B cell (primary cell): Measurements from ENCODE around the gene PMP22. TPM values are rescaled to one million over a fixed set of nuclear protein-coding genes. Genes with fewer than 3 reads are reported as not detected.

Experiments used
- ATAC-seq: fragments of 200-7000 bp; cut with Tn5 transposase; one replicate; pipeline ENCODE4 v1.10.0; 2021; ENCODE audit warnings: low read depth, mild to moderate bottlenecking, moderate number of reproducible peaks, moderate library complexity
- CTCF ChIA-PET: fragments of 350-600 bp; sonication (Branson Sonifier 250); formaldehyde crosslinking; loops from one replicate; lab custom pipeline; 2021; ENCODE audit warnings: antibody characterized with exemption, inconsistent platforms; lab: Charles Lee
- POLR2A ChIA-PET: fragments of 350-600 bp; sonication (Branson Sonifier 250); formaldehyde crosslinking; loops from one replicate; lab custom pipeline; 2021; ENCODE audit warnings: antibody characterized with exemption; lab: Charles Lee
- DNase-seq: peaks from one replicate; pipeline ENCODE4 v3.0.0; 2013
- H2AFZ ChIP-seq: 2 replicates; pipeline ENCODE4 v1.6.1; 2012; ENCODE audit warnings: mild to moderate bottlenecking, low read depth, low read length; ENCODE audit not compliant: insufficient read depth, poor library complexity, severe bottlenecking
- H3K27ac ChIP-seq, 2 donors: 1 replicate in 1 of 2; 2 replicates in 1 of 2; pipeline ENCODE4 v1.5.1; 2012 to 2013; ENCODE audit warnings: low read length in 2 of 2, mild to moderate bottlenecking in 2 of 2, moderate library complexity in 1 of 2
- H3K27me3 ChIP-seq, 4 experiments: fragments of 200-600 bp in 1 of 4; sonication (generic) in 1 of 4; replicated peaks in 1 of 4; 1 replicate in 2 of 4; 2 replicates in 2 of 4; pipeline versions ENCODE4 v1.6.1 to v1.7.0; 2013 to 2016; ENCODE audit warnings: low read length in 3 of 4, mild to moderate bottlenecking in 2 of 4, mixed read lengths in 1 of 4, moderate library complexity in 1 of 4; ENCODE audit not compliant: insufficient read depth in 4 of 4, control insufficient read depth in 3 of 4; ENCODE audit errors: control extremely low read depth in 1 of 4
- H3K36me3 ChIP-seq, 2 experiments: replicated peaks in 1 of 2; 1 replicate in 1 of 2; 2 replicates in 1 of 2; pipeline versions ENCODE4 v1.6.1 to v1.7.1; 2013; ENCODE audit warnings: low read length in 1 of 2; ENCODE audit not compliant: insufficient read depth in 2 of 2, control insufficient read depth in 1 of 2; ENCODE audit errors: control extremely low read depth in 1 of 2, extremely low read depth in 1 of 2
- H3K4me1 ChIP-seq, 2 donors: fragments of 200-600 bp in 1 of 2; sonication (generic) in 1 of 2; 1 replicate in 1 of 2; 2 replicates in 1 of 2; pipeline versions ENCODE4 v1.5.1 to v1.6.1; 2013 to 2017; ENCODE audit warnings: low read length in 2 of 2; ENCODE audit not compliant: control insufficient read depth in 2 of 2, insufficient read depth in 2 of 2
- H3K4me2 ChIP-seq: replicated peaks from 2 replicates; pipeline ENCODE3; 2012; ENCODE audit warnings: mild to moderate bottlenecking, low read depth, low read length; ENCODE audit not compliant: poor library complexity, severe bottlenecking
- H3K4me3 ChIP-seq, 5 experiments: fragments of 200-600 bp in 1 of 5; sonication (generic) in 1 of 5; 1 replicate in 3 of 5; 2 replicates in 2 of 5; pipeline versions ENCODE4 v1.5.1 to v1.7.0; 2011 to 2016; ENCODE audit warnings: low read length in 4 of 5, mild to moderate bottlenecking in 4 of 5, low read depth in 2 of 5, control low read depth in 1 of 5, moderate library complexity in 1 of 5; ENCODE audit not compliant: insufficient read depth in 1 of 5; ENCODE audit errors: control extremely low read depth in 1 of 5, extremely low read depth in 1 of 5
- H3K79me2 ChIP-seq: fragments of 200-600 bp; sonication (generic); one replicate; pipeline ENCODE4 v1.6.0; 2016; ENCODE audit warnings: low read length; ENCODE audit not compliant: control insufficient read depth, insufficient read depth
- H3K9ac ChIP-seq: fragments of 200-600 bp; sonication (generic); 2 replicates; pipeline ENCODE4 v1.6.1; 2017; ENCODE audit warnings: mild to moderate bottlenecking, low read length, moderate library complexity
- H3K9me3 ChIP-seq, 3 donors: one replicate each; pipeline versions ENCODE4 v1.6.1 to v1.7.1; 2013; ENCODE audit warnings: low read length in 2 of 3; ENCODE audit not compliant: control insufficient read depth in 2 of 3, insufficient read depth in 1 of 3; ENCODE audit errors: control extremely low read depth in 1 of 3
- H4K20me1 ChIP-seq: 2 replicates; pipeline ENCODE4 v1.6.0; 2012; ENCODE audit warnings: mild to moderate bottlenecking, low read length; ENCODE audit not compliant: insufficient read depth, control insufficient read depth, poor library complexity, severe bottlenecking
- H3K27ac Mint-ChIP-seq: one replicate; pipeline ENCODE4 v1.8.0; 2021; ENCODE audit warnings: mixed read lengths
- H3K27me3 Mint-ChIP-seq: one replicate; pipeline ENCODE4 v1.8.0; 2021; ENCODE audit warnings: mixed read lengths
- H3K4me1 Mint-ChIP-seq: one replicate; pipeline ENCODE4 v1.8.0; 2021; ENCODE audit warnings: mixed read lengths
- H3K4me3 Mint-ChIP-seq: one replicate; pipeline ENCODE4 v1.8.0; 2021; ENCODE audit warnings: mixed read lengths
- H3K9me3 Mint-ChIP-seq: one replicate; pipeline ENCODE4 v1.8.0; 2022; ENCODE audit warnings: mixed read lengths; ENCODE audit not compliant: insufficient read depth
- EZH2 ChIP-seq: IDR thresholded peaks from 2 replicates; pipeline ENCODE4 v1.6.1; 2012; ENCODE audit warnings: borderline replicate concordance, low read depth, mild to moderate bottlenecking, moderate library complexity, low read length; ENCODE audit not compliant: insufficient read depth, poor library complexity, severe bottlenecking
- WGBS: methylation state at CpG from one replicate; pipeline ENCODE4 v1.1.5; 2013; ENCODE audit warnings: missing lambda C conversion rate; ENCODE audit not compliant: insufficient coverage; 5-methylcytosine and 5-hydroxymethylcytosine counted together
- intact Hi-C: fragments of 100-400 bp; cut with micrococcal nuclease; formaldehyde crosslinking; loops from one replicate; pipeline ENCODE4 v1.10.0; 2022
- polyA plus RNA-seq: library from polyadenylated mRNA; depleted of rRNA; stranded (reverse); fragments of >200 nt; gene quantifications from 2 replicates; pipeline ENCODE4 v1.2.3, GENCODE V29; 2012
- total RNA-seq, 2 donors: library from RNA; stranded (reverse); fragments of 120-200 nt in 1 of 2; gene quantifications; 1 replicate in 1 of 2; 2 replicates in 1 of 2; pipeline versions ENCODE4 v1.2.3 to v1.2.4, GENCODE V29; 2013 to 2022
- TF ChIP-seq, protein P1 (sequence below): fragments of 200-600 bp; IDR thresholded peaks from one replicate; pipeline ENCODE4 v1.8.0; 2022; ENCODE audit warnings: antibody characterized with exemption, mild to moderate bottlenecking

Gene PMP22
- total and polyA plus RNA-seq, 2 donors (not counting 1 experiment from before 2014, with no cell fraction given) = 0.71 TPM; not detected in 1

DNA sequence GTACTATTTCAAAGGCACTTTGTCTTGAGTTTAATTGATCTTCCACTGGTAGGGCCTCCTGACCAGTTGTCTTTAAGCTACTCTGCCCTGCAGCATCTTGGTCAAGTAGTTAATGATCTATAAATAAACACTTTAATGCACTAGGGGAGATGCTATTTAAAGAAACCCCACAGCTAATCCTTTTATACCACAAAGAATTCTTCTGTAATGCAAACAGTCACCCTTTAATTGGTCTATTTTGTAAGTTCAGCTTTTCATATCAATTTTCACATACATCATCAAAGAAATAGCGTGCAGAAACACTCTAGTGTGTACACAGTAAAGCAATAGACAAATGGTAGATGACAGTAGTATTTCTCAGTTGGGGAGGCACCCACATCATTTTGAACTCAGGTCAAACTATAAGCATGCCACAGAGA lies 70.3 kb downstream of the PMP22 start:
- H3K27ac ChIP-seq = no peak overlapping the region
- ChIA-PET POLR2A (no interaction called here), CTCF (no interaction called here)
- TF ChIP-seq, protein P1, sequence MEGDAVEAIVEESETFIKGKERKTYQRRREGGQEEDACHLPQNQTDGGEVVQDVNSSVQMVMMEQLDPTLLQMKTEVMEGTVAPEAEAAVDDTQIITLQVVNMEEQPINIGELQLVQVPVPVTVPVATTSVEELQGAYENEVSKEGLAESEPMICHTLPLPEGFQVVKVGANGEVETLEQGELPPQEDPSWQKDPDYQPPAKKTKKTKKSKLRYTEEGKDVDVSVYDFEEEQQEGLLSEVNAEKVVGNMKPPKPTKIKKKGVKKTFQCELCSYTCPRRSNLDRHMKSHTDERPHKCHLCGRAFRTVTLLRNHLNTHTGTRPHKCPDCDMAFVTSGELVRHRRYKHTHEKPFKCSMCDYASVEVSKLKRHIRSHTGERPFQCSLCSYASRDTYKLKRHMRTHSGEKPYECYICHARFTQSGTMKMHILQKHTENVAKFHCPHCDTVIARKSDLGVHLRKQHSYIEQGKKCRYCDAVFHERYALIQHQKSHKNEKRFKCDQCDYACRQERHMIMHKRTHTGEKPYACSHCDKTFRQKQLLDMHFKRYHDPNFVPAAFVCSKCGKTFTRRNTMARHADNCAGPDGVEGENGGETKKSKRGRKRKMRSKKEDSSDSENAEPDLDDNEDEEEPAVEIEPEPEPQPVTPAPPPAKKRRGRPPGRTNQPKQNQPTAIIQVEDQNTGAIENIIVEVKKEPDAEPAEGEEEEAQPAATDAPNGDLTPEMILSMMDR = no peak
- TF ChIP-seq EZH2 = no peak
- no peaks in the 10 kb centered on the region for H3K4me1 ChIP-seq
- DNase-seq (no peak), ATAC-seq (no peak)
- no peak overlapping the region for H3K4me3 ChIP-seq
- Mint-ChIP-seq H3K4me3 (no peak overlapping the region), H3K4me1 (no peaks in the 10 kb centered on the region), H3K9me3 (peaks cover 5% of the 10 kb centered on the region), H3K27me3 (peaks cover 4% of the 10 kb centered on the region), H3K27ac (no peak overlapping the region)
- intact Hi-C loops = no loop called here
- H3K36me3 ChIP-seq = no peaks in the 10 kb centered on the region
- H2AFZ ChIP-seq = no peak overlapping the region
- WGBS = no CpG with 5 or more reads among the region's 1 CpG
- peaks cover 0 to 4% (median 0%) of the 10 kb centered on the region in 4 experiments for H3K27me3 ChIP-seq
- no peaks in the 10 kb centered on the region for H4K20me1 ChIP-seq
- H3K4me2 ChIP-seq = no peak overlapping the region
- H3K9ac ChIP-seq = no peak overlapping the region
- H3K9me3 ChIP-seq = peaks cover 0 to 14% (median 2%) of the 10 kb centered on the region in 3 donors
- no peaks in the 10 kb centered on the region for H3K79me2 ChIP-seq

DNA sequence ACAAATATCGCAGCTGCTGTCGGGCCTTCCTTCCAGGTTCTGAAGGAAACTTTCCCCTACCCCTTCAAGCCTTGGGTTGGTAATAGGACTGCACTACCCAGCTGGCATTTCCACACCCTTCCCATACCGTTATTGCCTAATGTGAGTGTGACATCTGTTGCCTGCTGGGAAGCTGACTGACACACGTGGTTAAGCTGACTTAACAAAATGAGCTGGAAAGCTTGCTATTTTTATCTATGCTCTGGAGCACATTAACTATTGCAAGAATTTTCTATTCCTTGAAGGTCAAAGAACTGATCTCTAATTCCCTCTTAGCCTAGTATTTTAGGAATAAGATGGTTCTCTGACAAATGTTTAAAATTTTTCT lies 79.5 kb downstream of the PMP22 start:
- H3K4me3 Mint-ChIP-seq = no peak overlapping the region
- no peaks in the 10 kb centered on the region for H3K4me1 ChIP-seq
- CTCF ChIA-PET = no interaction called here
- DNase-seq = no peak
- intact Hi-C loops = no loop called here
- peaks cover 0 to 4% (median 0%) of the 10 kb centered on the region in 4 experiments for H3K27me3 ChIP-seq
- no peak overlapping the region for H3K27ac ChIP-seq
- no peaks in the 10 kb centered on the region for H3K4me1 Mint-ChIP-seq
- no peaks in the 10 kb centered on the region for H3K9me3 ChIP-seq
- no peak overlapping the region for H3K4me2 ChIP-seq
- no peaks in the 10 kb centered on the region for H3K79me2 ChIP-seq
- H3K9ac ChIP-seq = no peak overlapping the region
- WGBS = 7% methylated on average over 2 of the region's 4 CpGs
- H2AFZ ChIP-seq = no peak overlapping the region
- TF ChIP-seq EZH2 = no peak
- TF ChIP-seq, protein P1 = no peak
- no peaks in the 10 kb centered on the region for H3K36me3 ChIP-seq
- H4K20me1 ChIP-seq = no peaks in the 10 kb centered on the region
- no peak overlapping the region for H3K27ac Mint-ChIP-seq
- no peak for ATAC-seq
- peaks cover 8% of the 10 kb centered on the region for H3K27me3 Mint-ChIP-seq
- H3K4me3 ChIP-seq = no peak overlapping the region
- POLR2A ChIA-PET = no interaction called here
- H3K9me3 Mint-ChIP-seq = no peaks in the 10 kb centered on the region
